SK-N-SH (cell line): Measurements from ENCODE around the gene TSPYL4. TPM values are rescaled to one million over a fixed set of nuclear protein-coding genes. Genes with fewer than 3 reads are reported as not detected.
A peak's percentile ranks its signal among the peaks of the same experiment; 100 is the strongest.

Source experiments
- CTCF ChIA-PET: fragments of 300-600, 350-600 bp; formaldehyde crosslinking; extraction: SDS; loops from one replicate; lab custom pipeline; 2021; lab: Yijun Ruan, JAX
- POLR2A ChIA-PET: fragments of 350-600 bp; sonication (Branson Sonifier 250); formaldehyde crosslinking; extraction: SDS; loops from one replicate; lab custom pipeline; 2020; ENCODE audit warnings: antibody characterized with exemption, inconsistent platforms; lab: Yijun Ruan, JAX
- DNase-seq: peaks from one replicate; pipeline ENCODE4 v3.0.0; 2012
- H2AFZ ChIP-seq: fragments of 200-600 bp; sonication (generic); 2 replicates; pipeline ENCODE4 v1.8.1; 2016; ENCODE audit warnings: antibody characterized with exemption, mild to moderate bottlenecking, low read depth
- H3F3A ChIP-seq: fragments of 200-600 bp; sonication (generic); replicated peaks from 2 replicates; pipeline ENCODE3; 2016; ENCODE audit warnings: antibody characterized with exemption, mild to moderate bottlenecking; ENCODE audit not compliant: insufficient read depth
- H3K27ac ChIP-seq, 2 experiments: fragments of 200-500 bp in 1 of 2; fragments of 200-600 bp in 1 of 2; sonication (Bioruptor generic) in 1 of 2; sonication (generic), shearing (Covaris generic) in 1 of 2; 2 replicates each; pipeline versions ENCODE4 v1.5.1 to v1.6.1; 2014 to 2016; ENCODE audit warnings: low read depth in 2 of 2, inconsistent platforms in 1 of 2, low read length in 1 of 2, mild to moderate bottlenecking in 1 of 2, mixed read lengths in 1 of 2
- H3K27me3 ChIP-seq: fragments of 200-600 bp; sonication (generic), shearing (Covaris generic); 2 replicates; pipeline ENCODE4 v1.6.1; 2016; ENCODE audit warnings: mixed run types; ENCODE audit not compliant: insufficient read depth
- H3K36me3 ChIP-seq, 2 experiments: fragments of 200-500 bp in 1 of 2; fragments of 200-600 bp in 1 of 2; sonication (Bioruptor generic) in 1 of 2; sonication (generic) in 1 of 2; replicated peaks in 1 of 2; 2 replicates each; pipeline versions ENCODE3 to v1.5.1; 2014 to 2016; ENCODE audit warnings: low read length in 1 of 2, mild to moderate bottlenecking in 1 of 2; ENCODE audit not compliant: insufficient read depth in 2 of 2, control insufficient read depth in 1 of 2
- H3K4me1 ChIP-seq, 2 experiments: fragments of 200-500 bp in 1 of 2; fragments of 200-600 bp in 1 of 2; sonication (Bioruptor generic) in 1 of 2; sonication (generic), shearing (Covaris generic) in 1 of 2; 2 replicates each; pipeline versions ENCODE4 v1.5.1 to v1.6.1; 2014 to 2016; ENCODE audit warnings: low read depth in 1 of 2, low read length in 1 of 2, mixed run types in 1 of 2; ENCODE audit not compliant: insufficient read depth in 2 of 2, control insufficient read depth in 1 of 2
- H3K4me2 ChIP-seq: fragments of 200-600 bp; sonication (generic), shearing (Covaris generic); 2 replicates; pipeline ENCODE4 v1.6.1; 2017; ENCODE audit warnings: mixed run types
- H3K4me3 ChIP-seq, 2 experiments: fragments of 200-500 bp in 1 of 2; fragments of 200-600 bp in 1 of 2; sonication (Bioruptor generic) in 1 of 2; sonication (generic), shearing (Covaris generic) in 1 of 2; 2 replicates each; pipeline versions ENCODE4 v1.5.1 to v1.8.1; 2014 to 2016; ENCODE audit warnings: low read depth in 2 of 2, inconsistent platforms in 1 of 2, low read length in 1 of 2, mild to moderate bottlenecking in 1 of 2, mixed read lengths in 1 of 2, moderate library complexity in 1 of 2
- H3K79me2 ChIP-seq: fragments of 200-600 bp; sonication (generic); 2 replicates; pipeline ENCODE4 v1.8.1; 2017; ENCODE audit warnings: mild to moderate bottlenecking; ENCODE audit not compliant: insufficient read depth
- H3K9ac ChIP-seq: fragments of 200-600 bp; sonication (generic); 2 replicates; pipeline ENCODE4 v1.6.1; 2017; ENCODE audit warnings: mixed run types
- H3K9me2 ChIP-seq: fragments of 200-600 bp; sonication (generic); 2 replicates; pipeline ENCODE4 v1.6.1; 2017; ENCODE audit warnings: mixed run types
- H3K9me3 ChIP-seq: fragments of 200-600 bp; sonication (generic); 2 replicates; pipeline ENCODE4 v1.6.1; 2017; ENCODE audit warnings: mixed run types, mild to moderate bottlenecking, moderate library complexity
- H4K20me1 ChIP-seq: fragments of 200-600 bp; sonication (generic); 2 replicates; pipeline ENCODE4 v1.6.1; 2017; ENCODE audit warnings: mild to moderate bottlenecking, mixed run types; ENCODE audit not compliant: insufficient read depth
- ELF1 ChIP-seq: IDR thresholded peaks from 2 replicates; pipeline ENCODE4 v1.4.0; 2012
- EP300 ChIP-seq, 2 experiments: IDR thresholded peaks; 2 replicates each; pipeline versions ENCODE4 v1.4.0 to v1.6.1; 2012; ENCODE audit warnings: borderline replicate concordance in 1 of 2, low read depth in 1 of 2, low read length in 1 of 2
- FOXM1 ChIP-seq: IDR thresholded peaks from 2 replicates; pipeline ENCODE4 v1.4.0; 2012; ENCODE audit warnings: low read depth, mild to moderate bottlenecking
- MEF2A ChIP-seq: IDR thresholded peaks from 2 replicates; pipeline ENCODE4 v1.4.0; 2012; ENCODE audit warnings: low read depth, borderline replicate concordance
- MXI1 ChIP-seq: IDR thresholded peaks from 2 replicates; pipeline ENCODE4 v1.6.1; 2012; ENCODE audit warnings: mild to moderate bottlenecking, low read depth, low read length, improper control_type of control experiment
- NFIC ChIP-seq: IDR thresholded peaks from 2 replicates; pipeline ENCODE4 v1.4.0; 2012; ENCODE audit warnings: borderline replicate concordance
- NRF1 ChIP-seq: IDR thresholded peaks from 2 replicates; pipeline ENCODE4 v1.6.1; 2012; ENCODE audit warnings: low read depth, mild to moderate bottlenecking, low read length
- POLR2AphosphoS5 ChIP-seq: IDR thresholded peaks from 2 replicates; pipeline ENCODE4 v1.6.1; 2012; ENCODE audit warnings: low read depth, low read length
- TAF1 ChIP-seq: IDR thresholded peaks from 2 replicates; pipeline ENCODE4 v1.6.1; 2012; ENCODE audit warnings: low read depth, mild to moderate bottlenecking, low read length, moderate library complexity, borderline replicate concordance
- TCF12 ChIP-seq: IDR thresholded peaks from 2 replicates; pipeline ENCODE4 v1.4.0; 2012
- TEAD4 ChIP-seq: IDR thresholded peaks from 2 replicates; pipeline ENCODE4 v1.4.0; 2012; ENCODE audit warnings: mild to moderate bottlenecking, borderline replicate concordance; ENCODE audit not compliant: insufficient read depth
- WGBS: methylation state at CpG from one replicate; pipeline ENCODE4 v1.1.6; 2017; ENCODE audit warnings: low lambda C conversion rate; 5-methylcytosine and 5-hydroxymethylcytosine counted together
- polyA plus RNA-seq, 3 experiments: library from polyadenylated mRNA; depleted of rRNA; stranded (reverse); fragments of >200 nt; gene quantifications; 2 replicates each; pipeline ENCODE4 v1.2.3, GENCODE V29; 2012
- TF ChIP-seq, protein P1 (sequence below): fragments of 150-350 bp; IDR thresholded peaks from 2 replicates; pipeline ENCODE4 v1.6.1; 2017; ENCODE audit warnings: antibody characterized with exemption, low read length, low read depth, borderline replicate concordance

TSPYL4 gene
- polyA plus RNA-seq, 1 of the 3 experiments (the other 2 are of a cell fraction) = 29.1 TPM

DNA sequence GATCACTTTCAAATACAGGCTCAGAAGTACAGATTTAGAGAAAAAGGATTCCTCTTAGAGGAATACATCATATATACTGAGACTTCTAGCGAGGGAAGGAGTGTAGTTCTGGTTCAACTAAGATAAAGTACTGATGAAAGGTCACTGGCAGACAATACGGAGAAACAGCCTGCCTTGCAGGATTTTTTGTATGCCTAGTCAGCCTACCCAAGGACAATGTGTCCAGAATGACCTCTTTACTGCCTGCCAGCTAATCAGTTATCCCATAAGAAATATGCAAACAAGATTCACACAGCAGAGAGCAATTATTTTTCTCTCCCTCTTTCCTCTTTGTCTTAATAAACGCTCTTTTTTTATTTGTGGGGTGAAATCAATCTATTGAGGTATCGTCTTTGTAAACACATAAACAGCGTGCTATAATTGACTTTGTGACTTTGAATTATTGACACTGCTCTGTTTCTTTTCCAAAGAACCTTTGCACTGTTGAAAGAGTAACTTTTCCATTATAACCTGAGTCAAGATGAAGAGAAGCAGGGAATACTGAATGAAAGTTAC is 1.4 kb upstream of the TSPYL4 start:
- CTCF ChIA-PET = interaction anchor here (1.3 to 7.0 kb wide), 5 partner anchors 12 to 38 kb away, joined by 4 to 52 read pairs (median 6); no protein-coding TSS in a partner anchor
- no peak for TF ChIP-seq MXI1
- TF ChIP-seq MEF2A = no peak
- TF ChIP-seq NFIC = no peak
- no peak for TF ChIP-seq NRF1
- no peak for TF ChIP-seq TCF12
- no peak for TF ChIP-seq TEAD4
- TF ChIP-seq EP300 (IDR thresholded peaks at IDR 0.05; ENCODE audit: borderline replicate concordance in 1 of 2, low read depth in 1 of 2, low read length in 1 of 2) = no peak
- no peak for TF ChIP-seq TAF1
- no peak for TF ChIP-seq FOXM1
- TF ChIP-seq, protein P1, sequence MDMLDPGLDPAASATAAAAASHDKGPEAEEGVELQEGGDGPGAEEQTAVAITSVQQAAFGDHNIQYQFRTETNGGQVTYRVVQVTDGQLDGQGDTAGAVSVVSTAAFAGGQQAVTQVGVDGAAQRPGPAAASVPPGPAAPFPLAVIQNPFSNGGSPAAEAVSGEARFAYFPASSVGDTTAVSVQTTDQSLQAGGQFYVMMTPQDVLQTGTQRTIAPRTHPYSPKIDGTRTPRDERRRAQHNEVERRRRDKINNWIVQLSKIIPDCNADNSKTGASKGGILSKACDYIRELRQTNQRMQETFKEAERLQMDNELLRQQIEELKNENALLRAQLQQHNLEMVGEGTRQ = no peak
- no peak for TF ChIP-seq ELF1
- Histone ChIP-seq H3K27me3 (no peaks in the 10 kb centered on the region), H3K36me3 (peaks cover 4 to 10% of the 10 kb centered on the region in 2 experiments), H3K9me3 (no peaks in the 10 kb centered on the region), H3K9ac (peak overlapping the region; percentile 89; the same call in 1 of the 2 replicates), H3K4me1 (peaks cover 14 to 32% of the 10 kb centered on the region in 2 experiments; a peak in 3 of 4 replicates), H3K4me2 (peak overlapping the region; percentile 92), H3K27ac (peak overlapping the region; percentile 92 to 97; a peak in 3 of 4 replicates), H3K9me2 (no peaks in the 10 kb centered on the region), H3K79me2 (peaks cover 56% of the 10 kb centered on the region), H3K4me3 (peak overlapping the region; percentile 92 to 99; a peak in 3 of 4 replicates), H3F3A (peaks cover 8% of the 10 kb centered on the region), H2AFZ (peak overlapping the region; percentile 32; the same call in 1 of the 2 replicates), H4K20me1 (no peaks in the 10 kb centered on the region; the same call in 1 of the 2 replicates)
- peak; percentile 41 for DNase-seq
- 32% methylated on average over 5 of the region's 5 CpGs for WGBS
- POLR2A ChIA-PET = interaction anchor here (1.0 to 3.1 kb wide), 3 partner anchors 13 to 26 kb away, joined by 5 to 34 read pairs (median 6); partner anchors contain the start of gene TSPYL1

DNA sequence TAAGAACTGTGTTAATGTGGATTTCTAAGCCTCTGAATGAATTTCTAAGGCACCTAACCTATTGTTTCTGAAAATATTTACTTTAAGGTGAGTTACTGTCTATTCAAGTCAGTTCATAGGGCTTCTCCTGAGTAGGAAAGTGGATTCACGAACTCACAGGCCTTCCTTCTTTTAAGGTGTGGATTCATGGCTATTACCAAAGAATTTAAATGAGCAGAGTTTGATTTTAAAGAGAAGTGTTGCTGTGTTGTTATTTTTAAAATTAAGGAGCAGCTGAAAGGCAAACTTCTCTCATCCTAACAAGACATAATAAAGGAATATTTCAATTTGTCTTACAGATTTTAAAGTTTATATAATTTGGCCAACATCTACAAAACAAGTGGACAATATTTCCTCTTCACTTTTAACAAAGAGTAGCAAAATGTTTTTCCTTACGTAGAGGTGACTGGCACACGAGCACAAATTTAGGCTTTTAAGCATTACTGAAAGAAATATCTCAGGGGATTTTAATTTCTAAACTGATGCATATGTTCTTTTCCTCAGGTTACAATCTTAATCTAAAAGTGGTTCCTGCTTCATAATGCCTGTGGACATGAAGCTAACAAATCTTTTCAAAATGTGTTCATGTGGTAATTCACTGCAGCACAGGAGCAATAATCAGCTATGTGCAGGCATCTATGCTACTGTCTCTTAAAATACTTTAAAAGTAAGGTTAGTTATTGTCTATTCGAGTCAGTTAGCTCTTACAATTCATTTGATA is 602 bp upstream of the TSPYL4 start:
- CTCF ChIA-PET = interaction anchor here (1.5 to 7.0 kb wide), 4 partner anchors 13 to 37 kb away, joined by 5 to 52 read pairs (median 22); no protein-coding TSS in a partner anchor
- H3K4me2 ChIP-seq = peak overlapping the region; percentile 92
- 5% methylated on average over 4 of the region's 4 CpGs for WGBS
- POLR2A ChIA-PET = interaction anchor here (0.7 to 3.1 kb wide), 7 partner anchors 14 to 317 kb away, joined by 3 to 34 read pairs (median 5); partner anchors contain the start of genes DSE, RWDD1 and TSPYL1
- peaks cover 10 to 11% of the 10 kb centered on the region in 2 experiments for H3K36me3 ChIP-seq
- peak overlapping the region; percentile 89 for H3K9ac ChIP-seq
- TF ChIP-seq POLR2AphosphoS5 = no peak
- 0 out of 2 replicates have a peak, but pooled peaks have one; percentile 7 for TF ChIP-seq MXI1
- H3K27ac ChIP-seq = peak overlapping the region; percentile 92 to 97
- H3K27me3 ChIP-seq = no peaks in the 10 kb centered on the region
- H3K9me3 ChIP-seq = no peaks in the 10 kb centered on the region
- H3K9me2 ChIP-seq = no peaks in the 10 kb centered on the region
- peak overlapping the region; percentile 52 for H2AFZ ChIP-seq
- H3K4me3 ChIP-seq = peak overlapping the region; percentile 92 to 99
- H3K4me1 ChIP-seq = peaks cover 19 to 32% of the 10 kb centered on the region in 2 experiments; a peak in 3 of 4 replicates
- peaks cover 65% of the 10 kb centered on the region for H3K79me2 ChIP-seq
- peaks cover 8% of the 10 kb centered on the region for H3F3A ChIP-seq
- H4K20me1 ChIP-seq = peaks cover 3% of the 10 kb centered on the region; the same call in 1 of the 2 replicates
- peak; percentile 13 for DNase-seq
